GM19395 (cell line): ENCODE data around the gene SCRN1.

ENCODE experiments used
- ATAC-seq: cut with Tn5 transposase; IDR thresholded peaks from one replicate; pipeline ENCODE4 v1.9.1; 2021; ENCODE audit warnings: mild to moderate bottlenecking, moderate library complexity; ENCODE audit not compliant: unreplicated experiment

SCRN1 gene

GRCh38 chr7:29989257-29989995, at the start of gene SCRN1:
SCRN1 (minus strand) TSS chr7:29989801; CDS start chr7:29969067, 20,734 bp downstream.
- peak; percentile 32 for ATAC-seq

- ATAC-seq, result no peak
Observed at GRCh38 chr7:30038196-30038980, 48.8 kb upstream of the SCRN1 start.

GRCh38 chr7:30036220-30036619, 46.6 kb upstream of the SCRN1 start:
- no peak for ATAC-seq

GRCh38 chr7:30034501-30034900, 44.9 kb upstream of the SCRN1 start:
- no peak for ATAC-seq

- no peak for ATAC-seq
Observed at GRCh38 chr7:30032310-30033125, 42.9 kb upstream of the SCRN1 start.

GRCh38 chr7:30029696-30030095, 40.1 kb upstream of the SCRN1 start:
- no peak for ATAC-seq

GRCh38 chr7:30028749-30029635, 39.4 kb upstream of the SCRN1 start:
- ATAC-seq, result peak; percentile 26

GRCh38 chr7:30028216-30028748, 38.7 kb upstream of the SCRN1 start, which contains the start of gene PLEKHA8:
PLEKHA8 (plus strand) TSS chr7:30028412; CDS start chr7:30028763, 351 bp downstream.
- peak; percentile 49 for ATAC-seq

- ATAC-seq, result peak; percentile 5
Observed at GRCh38 chr7:30027740-30028215, 38.2 kb upstream of the SCRN1 start.

- ATAC-seq, result no peak
Observed at GRCh38 chr7:30027065-30027456, 37.5 kb upstream of the SCRN1 start.

- ATAC-seq, result peak; percentile 79
Observed at GRCh38 chr7:30026229-30027064, 36.8 kb upstream of the SCRN1 start, which contains the start of gene FKBP14. FKBP14 (minus strand) TSS chr7:30026702; CDS start chr7:30026508, 194 bp downstream.

GRCh38 chr7:30023524-30023923, 33.9 kb upstream of the SCRN1 start:
- no peak for ATAC-seq

GRCh38 chr7:30022991-30023390, 33.4 kb upstream of the SCRN1 start:
- ATAC-seq, result no peak

GRCh38 chr7:30020535-30020934, 30.9 kb upstream of the SCRN1 start:
- ATAC-seq, result no peak

- no peak for ATAC-seq
Observed at GRCh38 chr7:30019960-30020359, 30.4 kb upstream of the SCRN1 start.

- no peak for ATAC-seq
Observed at GRCh38 chr7:30019387-30019786, 29.8 kb upstream of the SCRN1 start.

- no peak for ATAC-seq
Observed at GRCh38 chr7:30018451-30018850, 28.9 kb upstream of the SCRN1 start.

- no peak for ATAC-seq
Observed at GRCh38 chr7:30012757-30013156, 23.2 kb upstream of the SCRN1 start.

GRCh38 chr7:30010021-30010420, 20.4 kb upstream of the SCRN1 start:
- ATAC-seq, result no peak
